Subcutaneous abdominal adipose tissue (tissue), 5 donors: ENCODE data around the gene TBPL2.

Experiments
- H3K27ac ChIP-seq: one replicate; pipeline ENCODE4 v1.7.0; 2013; ENCODE audit warnings: low read depth, mild to moderate bottlenecking, inconsistent platforms, low read length, moderate library complexity
- H3K27me3 ChIP-seq, 5 donors: one replicate each; pipeline ENCODE4 v1.7.0; 2013; ENCODE audit warnings: low read length in 5 of 5, inconsistent platforms in 1 of 5; ENCODE audit not compliant: control insufficient read depth in 5 of 5, insufficient read depth in 4 of 5
- H3K36me3 ChIP-seq, 5 donors: one replicate each; pipeline ENCODE4 v1.7.0; 2013; ENCODE audit warnings: low read length in 5 of 5; ENCODE audit not compliant: control insufficient read depth in 5 of 5, insufficient read depth in 5 of 5
- H3K4me1 ChIP-seq, 5 donors: one replicate each; pipeline ENCODE4 v1.7.0; 2013; ENCODE audit warnings: low read length in 5 of 5, mild to moderate bottlenecking in 3 of 5, moderate library complexity in 1 of 5; ENCODE audit not compliant: control insufficient read depth in 5 of 5, insufficient read depth in 5 of 5
- H3K4me3 ChIP-seq, 5 donors: one replicate each; pipeline ENCODE4 v1.7.0; 2013; ENCODE audit warnings: low read length in 5 of 5, low read depth in 1 of 5
- H3K9ac ChIP-seq, 5 donors: one replicate each; pipeline ENCODE4 v1.7.0; 2013; ENCODE audit warnings: low read length in 5 of 5, mild to moderate bottlenecking in 4 of 5, moderate library complexity in 3 of 5
- H3K9me3 ChIP-seq, 5 donors: one replicate each; pipeline ENCODE4 v1.7.0; 2013; ENCODE audit warnings: low read length in 5 of 5; ENCODE audit not compliant: control insufficient read depth in 5 of 5
- donor health status: healthy.
- donor health status: healthy.
- donor health status: healthy.
- donor health status: healthy.
- donor health status: healthy.

Gene TBPL2

GRCh38 chr14:55446833-55447232, 6.4 kb upstream of the TBPL2 start:
- Histone ChIP-seq H3K4me1 (peaks cover 4 to 11% (median 5%) of the 10 kb centered on the region in 5 donors), H3K27me3 (no peaks in the 10 kb centered on the region), H3K27ac (no peak overlapping the region), H3K9me3 (no peaks in the 10 kb centered on the region), H3K36me3 (no peaks in the 10 kb centered on the region), H3K4me3 (no peak overlapping the region), H3K9ac (no peak overlapping the region)

GRCh38 chr14:55446127-55446736, 5.8 kb upstream of the TBPL2 start:
- Histone ChIP-seq H3K4me3 (no peak overlapping the region), H3K4me1 (peaks cover 0 to 5% (median under 1%) of the 10 kb centered on the region in 5 donors), H3K9ac (no peak overlapping the region), H3K27ac (no peak overlapping the region), H3K27me3 (no peaks in the 10 kb centered on the region), H3K9me3 (no peaks in the 10 kb centered on the region), H3K36me3 (no peaks in the 10 kb centered on the region)

DNA sequence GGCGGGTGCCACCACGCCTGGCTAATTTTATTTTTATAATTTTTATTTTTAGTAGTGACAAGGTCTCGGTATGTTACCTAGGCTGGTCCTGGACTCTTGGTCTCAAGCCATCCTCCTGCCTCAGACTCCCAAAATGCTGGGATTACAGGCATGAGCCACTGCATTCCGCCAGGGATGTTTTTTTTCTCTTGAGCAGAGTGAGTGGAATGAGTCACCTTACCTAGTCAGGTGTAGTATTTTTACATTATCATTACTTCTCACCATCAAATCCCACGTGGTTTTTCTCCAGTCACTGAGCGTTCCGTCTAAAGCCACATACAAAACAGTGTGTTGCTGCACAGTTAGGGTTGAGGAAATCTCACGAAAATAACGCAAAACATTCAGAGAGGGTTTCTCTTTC, 870 bp upstream of the TBPL2 start:
- Histone ChIP-seq H3K4me3 (no peak overlapping the region), H3K27me3 (peaks cover 0 to 15% (median 7%) of the 10 kb centered on the region in 5 donors), H3K9ac (no peak overlapping the region), H3K4me1 (peaks cover 0 to 5% (median 0%) of the 10 kb centered on the region in 5 donors), H3K36me3 (no peaks in the 10 kb centered on the region), H3K9me3 (no peaks in the 10 kb centered on the region), H3K27ac (no peak overlapping the region)

- H3K27ac ChIP-seq = no peak overlapping the region
- H3K4me1 ChIP-seq = peaks cover 0 to 5% (median 3%) of the 10 kb centered on the region in 5 donors
- no peaks in the 10 kb centered on the region for H3K9me3 ChIP-seq
- H3K9ac ChIP-seq = no peak overlapping the region
- H3K36me3 ChIP-seq = no peaks in the 10 kb centered on the region
- peaks cover 0 to 15% (median 7%) of the 10 kb centered on the region in 5 donors for H3K27me3 ChIP-seq
- no peak overlapping the region for H3K4me3 ChIP-seq
These were observed 2.2 kb downstream of the TBPL2 start for GRCh38 chr14:55438066-55438683.

DNA sequence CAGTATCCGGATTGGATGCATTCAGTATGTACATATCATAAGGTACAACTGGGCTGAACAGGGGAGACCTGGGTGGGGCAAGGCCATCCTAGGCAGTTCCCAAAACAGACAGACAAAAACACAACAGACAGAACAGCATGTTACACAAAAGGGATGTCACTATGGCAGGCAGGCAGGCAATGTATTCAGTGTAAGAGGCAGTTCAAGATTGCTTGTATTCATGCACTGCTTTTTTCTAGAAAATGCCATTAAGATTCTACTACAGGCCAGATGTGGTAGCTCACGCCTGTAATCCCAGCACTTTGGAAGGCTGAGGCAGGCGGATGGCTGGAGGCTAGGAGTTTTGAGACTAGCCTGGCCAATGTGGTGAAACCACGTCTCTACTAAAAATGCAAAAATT, 3.5 kb downstream of the TBPL2 start:
- peaks cover 0 to 15% (median 7%) of the 10 kb centered on the region in 5 donors for H3K27me3 ChIP-seq
- no peaks in the 10 kb centered on the region for H3K9me3 ChIP-seq
- no peak overlapping the region for H3K27ac ChIP-seq
- no peak overlapping the region for H3K4me3 ChIP-seq
- no peak overlapping the region for H3K9ac ChIP-seq
- no peaks in the 10 kb centered on the region for H3K36me3 ChIP-seq
- H3K4me1 ChIP-seq = peaks cover 0 to 5% (median 3%) of the 10 kb centered on the region in 5 donors

DNA sequence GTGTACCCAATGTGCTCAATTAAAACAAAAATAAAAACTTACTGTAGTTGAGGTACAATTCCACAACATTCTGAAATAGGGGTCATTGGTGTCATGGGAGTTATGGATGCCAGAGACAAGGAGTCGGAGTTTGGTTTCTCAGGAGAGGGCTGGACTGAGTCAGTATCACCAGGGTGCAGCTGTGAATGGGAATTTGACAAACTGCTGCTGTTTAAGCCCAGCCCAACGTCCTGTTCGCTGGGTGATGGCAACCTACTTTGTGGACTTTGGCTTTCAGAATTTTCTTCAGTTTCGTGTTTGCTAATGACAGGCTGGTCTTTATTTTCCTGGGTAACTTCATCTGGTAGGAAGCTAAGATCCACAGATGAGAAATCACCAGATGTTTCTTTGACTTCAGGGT, 3.9 kb downstream of the TBPL2 start:
- Histone ChIP-seq H3K9me3 (no peaks in the 10 kb centered on the region), H3K9ac (no peak overlapping the region), H3K27me3 (peaks cover 0 to 15% (median 7%) of the 10 kb centered on the region in 5 donors), H3K4me3 (no peak overlapping the region), H3K36me3 (no peaks in the 10 kb centered on the region), H3K27ac (no peak overlapping the region), H3K4me1 (peaks cover 0 to 5% (median 3%) of the 10 kb centered on the region in 5 donors)

DNA sequence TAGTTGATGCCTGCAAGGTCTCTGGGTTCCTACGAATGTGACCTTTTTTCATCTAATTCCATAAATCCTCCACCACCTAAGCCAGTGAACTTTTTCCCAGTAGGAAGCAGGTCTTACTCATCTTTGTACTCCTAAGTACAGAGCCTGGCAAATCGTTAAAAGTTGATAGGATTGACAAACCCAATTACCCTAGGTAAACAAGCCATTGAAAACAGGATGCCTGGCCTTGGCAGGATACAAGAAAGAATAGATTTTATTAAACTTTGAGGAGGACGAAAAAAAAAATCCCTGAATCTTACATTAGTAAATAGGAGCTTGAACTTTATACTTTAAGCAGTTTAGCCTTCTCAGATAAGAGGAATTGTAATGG, 5.6 kb downstream of the TBPL2 start:
- Histone ChIP-seq H3K9ac (no peak overlapping the region), H3K27ac (no peak overlapping the region), H3K4me1 (peaks cover 0 to 3% (median 0%) of the 10 kb centered on the region in 5 donors), H3K36me3 (no peaks in the 10 kb centered on the region), H3K9me3 (no peaks in the 10 kb centered on the region), H3K27me3 (peaks cover 0 to 6% (median 3%) of the 10 kb centered on the region in 5 donors), H3K4me3 (no peak overlapping the region)

GRCh38 chr14:55433880-55434804, 6.3 kb downstream of the TBPL2 start:
- peaks cover 0 to 6% (median 3%) of the 10 kb centered on the region in 5 donors for H3K27me3 ChIP-seq
- H3K9me3 ChIP-seq = no peaks in the 10 kb centered on the region
- no peak overlapping the region for H3K27ac ChIP-seq
- no peak overlapping the region for H3K4me3 ChIP-seq
- H3K9ac ChIP-seq = no peak overlapping the region
- H3K4me1 ChIP-seq = peaks cover 0 to 3% (median 0%) of the 10 kb centered on the region in 5 donors
- no peaks in the 10 kb centered on the region for H3K36me3 ChIP-seq

DNA sequence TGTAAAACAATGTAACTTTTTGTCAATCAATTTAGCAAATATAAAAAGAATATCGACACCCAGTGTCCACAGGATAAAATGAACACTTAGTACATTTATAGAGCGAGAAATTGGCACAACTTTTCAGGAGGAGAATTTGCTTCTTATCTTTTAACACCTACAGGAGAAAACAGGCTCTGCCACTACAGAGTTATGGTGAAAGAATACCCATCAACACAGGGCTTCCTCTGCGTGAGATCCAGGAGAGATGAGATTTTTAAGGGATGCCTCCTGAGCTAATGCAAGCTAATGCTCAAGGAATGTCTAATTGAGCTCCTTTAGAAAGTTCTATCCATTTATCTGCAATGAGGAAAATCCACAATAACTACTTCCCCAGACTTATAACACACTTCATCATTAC, 7.8 kb downstream of the TBPL2 start:
- Histone ChIP-seq H3K36me3 (no peaks in the 10 kb centered on the region), H3K4me3 (no peak overlapping the region), H3K4me1 (peaks cover 0 to 3% (median 0%) of the 10 kb centered on the region in 5 donors), H3K9ac (no peak overlapping the region), H3K9me3 (no peaks in the 10 kb centered on the region), H3K27ac (no peak overlapping the region), H3K27me3 (peaks cover 0 to 4% (median 0%) of the 10 kb centered on the region in 5 donors)
